MG63 (cell line): ENCODE data around the gene HEY2. TPM values are rescaled to one million over a fixed set of nuclear protein-coding genes. Genes with fewer than 3 reads are reported as not detected.
A peak's percentile ranks its signal among the peaks of the same experiment; 100 is the strongest.

Experiments used
- DNase-seq: peaks from one replicate; pipeline ENCODE4 v3.0.0-alpha.2; 2020
- H3K27me3 ChIP-seq: fragments of 250-450 bp; sonication (Bioruptor Pico); 2 replicates; pipeline ENCODE4 v1.5.1; 2020; ENCODE audit warnings: mild to moderate bottlenecking, moderate library complexity
- H3K36me3 ChIP-seq: fragments of 250-450 bp; sonication (Bioruptor Pico); 2 replicates; pipeline ENCODE4 v1.5.1; 2020; ENCODE audit warnings: mild to moderate bottlenecking, moderate library complexity
- H3K4me3 ChIP-seq: fragments of 250-450 bp; sonication (Bioruptor Pico); 2 replicates; pipeline ENCODE4 v1.5.1; 2020; ENCODE audit warnings: mild to moderate bottlenecking, moderate library complexity
- H3K9me3 ChIP-seq: fragments of 250-450 bp; sonication (Bioruptor Pico); 2 replicates; pipeline ENCODE4 v1.5.1; 2020; ENCODE audit warnings: mild to moderate bottlenecking, moderate library complexity
- total RNA-seq: library from RNA; depleted of rRNA; stranded (reverse); fragments of >200 nt; shearing (Covaris generic); gene quantifications from 2 replicates; pipeline ENCODE4 v1.2.3, GENCODE V29; 2014; ENCODE audit warnings: low replicate concordance

The HEY2 gene
- total RNA-seq, 1 experiment from 2014 or later: not detected

- Histone ChIP-seq H3K36me3 (no peaks in the 10 kb centered on the region), H3K9me3 (no peaks in the 10 kb centered on the region), H3K27me3 (peaks cover 8% of the 10 kb centered on the region), H3K4me3 (no peak overlapping the region)
- no peak for DNase-seq
Observed at GRCh38 chr6:125738276-125738675, 11.2 kb upstream of the HEY2 start.

- Histone ChIP-seq H3K36me3 (no peaks in the 10 kb centered on the region), H3K27me3 (peaks cover 17% of the 10 kb centered on the region), H3K4me3 (no peak overlapping the region), H3K9me3 (no peaks in the 10 kb centered on the region)
- no peak for DNase-seq
Observed at GRCh38 chr6:125739364-125739763, 10.1 kb upstream of the HEY2 start.

GRCh38 chr6:125741336-125741735 is 8.1 kb upstream of the HEY2 start:
- peaks cover 35% of the 10 kb centered on the region for H3K27me3 ChIP-seq
- no peaks in the 10 kb centered on the region for H3K9me3 ChIP-seq
- no peaks in the 10 kb centered on the region for H3K36me3 ChIP-seq
- DNase-seq: no peak
- H3K4me3 ChIP-seq: no peak overlapping the region

- Histone ChIP-seq H3K4me3 (no peak overlapping the region), H3K36me3 (no peaks in the 10 kb centered on the region), H3K27me3 (peaks cover 42% of the 10 kb centered on the region), H3K9me3 (no peaks in the 10 kb centered on the region)
- DNase-seq: no peak
Observed at GRCh38 chr6:125742024-125742423, 7.4 kb upstream of the HEY2 start.

- Histone ChIP-seq H3K36me3 (no peaks in the 10 kb centered on the region), H3K9me3 (no peaks in the 10 kb centered on the region), H3K4me3 (no peak overlapping the region), H3K27me3 (peaks cover 46% of the 10 kb centered on the region)
- no peak for DNase-seq
Observed at GRCh38 chr6:125742464-125743120, 6.8 kb upstream of the HEY2 start.

- Histone ChIP-seq H3K9me3 (no peaks in the 10 kb centered on the region), H3K27me3 (peaks cover 57% of the 10 kb centered on the region), H3K4me3 (no peak overlapping the region), H3K36me3 (no peaks in the 10 kb centered on the region)
- DNase-seq: no peak
Observed at GRCh38 chr6:125743604-125744003, 5.8 kb upstream of the HEY2 start.

GRCh38 chr6:125745281-125746018 is 4.0 kb upstream of the HEY2 start:
- DNase-seq: no peak
- peaks cover 72% of the 10 kb centered on the region for H3K27me3 ChIP-seq
- no peaks in the 10 kb centered on the region for H3K9me3 ChIP-seq
- H3K4me3 ChIP-seq: no peak overlapping the region
- H3K36me3 ChIP-seq: no peaks in the 10 kb centered on the region

- peaks cover 75% of the 10 kb centered on the region for H3K27me3 ChIP-seq
- no peaks in the 10 kb centered on the region for H3K36me3 ChIP-seq
- H3K9me3 ChIP-seq: no peaks in the 10 kb centered on the region
- DNase-seq: no peak
- no peak overlapping the region for H3K4me3 ChIP-seq
Observed at GRCh38 chr6:125746019-125746414, 3.4 kb upstream of the HEY2 start.

- Histone ChIP-seq H3K4me3 (peak overlapping the region; percentile 26), H3K27me3 (peaks cover 80% of the 10 kb centered on the region), H3K9me3 (no peaks in the 10 kb centered on the region), H3K36me3 (no peaks in the 10 kb centered on the region)
- DNase-seq: peak; percentile 25
Observed at GRCh38 chr6:125746731-125747588, 2.5 kb upstream of the HEY2 start.

GRCh38 chr6:125747589-125748405 is 1.6 kb upstream of the HEY2 start:
- Histone ChIP-seq H3K36me3 (no peaks in the 10 kb centered on the region), H3K9me3 (no peaks in the 10 kb centered on the region), H3K27me3 (peaks cover 81% of the 10 kb centered on the region), H3K4me3 (peak overlapping the region; percentile 56)
- no peak for DNase-seq

- Histone ChIP-seq H3K9me3 (no peaks in the 10 kb centered on the region), H3K36me3 (no peaks in the 10 kb centered on the region), H3K27me3 (peaks cover 84% of the 10 kb centered on the region), H3K4me3 (peak overlapping the region; percentile 56)
- no peak for DNase-seq
Observed at GRCh38 chr6:125748406-125749172, 843 bp upstream of the HEY2 start.

- H3K27me3 ChIP-seq: peaks cover 78% of the 10 kb centered on the region
- no peak for DNase-seq
Observed at GRCh38 chr6:125749865-125750691, 646 bp downstream of the HEY2 start.

GRCh38 chr6:125750692-125751333 is 1.4 kb downstream of the HEY2 start:
- no peak overlapping the region for H3K4me3 ChIP-seq
- H3K36me3 ChIP-seq: no peaks in the 10 kb centered on the region
- H3K27me3 ChIP-seq: peaks cover 73% of the 10 kb centered on the region
- no peak for DNase-seq
- H3K9me3 ChIP-seq: no peaks in the 10 kb centered on the region

More at GRCh38 chr6:125749865-125750691, 646 bp downstream of the HEY2 start:
- Histone ChIP-seq H3K36me3 (no peaks in the 10 kb centered on the region), H3K9me3 (no peaks in the 10 kb centered on the region), H3K4me3 (peak overlapping the region; percentile 56)

- Histone ChIP-seq H3K27me3 (peaks cover 67% of the 10 kb centered on the region), H3K9me3 (no peaks in the 10 kb centered on the region), H3K4me3 (no peak overlapping the region), H3K36me3 (no peaks in the 10 kb centered on the region)
- DNase-seq: no peak
Observed at GRCh38 chr6:125751334-125751916, 2.0 kb downstream of the HEY2 start.
